GM11168 (cell line): Measurements from ENCODE around the gene NDC1.
"Not testable (repeated sequence)": the region's sequence is repeated elsewhere in the genome, so short reads cannot be mapped to it uniquely, and the experiment has no call there.

ENCODE experiments used
- in situ Hi-C: fragments of 300-500 bp; cut with MboI; formaldehyde crosslinking; loops from one replicate; pipeline ENCODE4 v1.12.0; 2022; ENCODE audit warnings: low sequenced_read_pairs; ENCODE audit not compliant: unreplicated experiment

The NDC1 gene

GRCh38 chr1:53769184-53769583 is 68.9 kb downstream of the NDC1 start:
- in situ Hi-C loops: no loop called here

DNA sequence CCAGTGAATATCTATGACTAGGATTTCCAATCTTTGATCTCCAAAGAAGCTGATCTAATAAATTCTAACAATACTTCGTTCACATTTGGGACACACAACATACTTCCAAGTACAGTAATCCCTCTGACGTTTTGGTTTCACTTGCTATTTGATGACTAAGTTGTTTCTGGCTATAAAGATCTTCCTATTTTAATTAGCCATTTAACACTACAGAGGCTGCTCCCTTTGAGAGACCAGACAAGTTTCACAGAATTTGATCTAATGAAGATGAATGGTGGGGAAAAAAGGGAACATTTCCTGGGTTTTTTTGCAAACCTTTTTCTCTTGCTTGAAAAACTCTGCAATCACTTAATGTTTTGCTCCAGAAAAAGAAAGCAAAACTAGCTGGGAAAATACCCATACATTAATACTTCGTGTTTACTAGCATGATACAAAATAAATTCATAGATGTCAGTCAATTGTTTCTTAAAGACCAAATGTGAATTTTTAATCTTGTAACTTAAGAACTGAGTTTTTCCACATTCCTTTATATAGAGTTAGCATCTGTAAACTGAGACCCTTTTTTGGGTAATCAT is 71.2 kb downstream of the NDC1 start:
- in situ Hi-C loops: no loop called here

DNA sequence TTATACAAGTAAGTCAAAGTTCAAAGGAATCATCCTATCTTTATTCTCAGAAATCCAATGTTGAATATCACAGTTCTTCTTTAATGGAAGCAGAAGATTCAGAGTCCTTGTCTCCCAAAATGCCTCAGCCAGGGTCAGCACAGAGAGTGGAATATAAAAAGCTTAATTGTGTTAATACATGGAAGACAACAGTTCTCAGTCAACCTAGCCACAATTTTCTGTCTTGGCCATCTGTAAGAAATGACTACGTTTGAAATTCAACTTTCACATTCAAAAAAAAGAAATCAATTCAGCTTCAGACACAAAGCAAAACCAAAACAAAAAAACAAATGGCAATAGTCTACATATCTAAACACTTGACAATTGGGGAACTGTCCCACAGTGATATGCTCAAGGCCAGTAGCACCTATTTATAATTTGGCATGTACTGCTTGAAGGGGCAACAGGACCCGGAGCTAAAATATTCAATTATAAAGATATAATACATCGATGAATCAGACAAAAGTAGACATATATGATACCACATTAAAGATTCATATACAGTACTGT is 71.8 kb downstream of the NDC1 start:
- in situ Hi-C loops: no loop called here

- in situ Hi-C loops: no loop called here
Observed at GRCh38 chr1:53765657-53766056, 72.4 kb downstream of the NDC1 start.

GRCh38 chr1:53763911-53764310 is 74.2 kb downstream of the NDC1 start:
- in situ Hi-C loops: no loop called here

GRCh38 chr1:53763461-53763860 is 74.6 kb downstream of the NDC1 start:
- in situ Hi-C loops: no loop called here

DNA sequence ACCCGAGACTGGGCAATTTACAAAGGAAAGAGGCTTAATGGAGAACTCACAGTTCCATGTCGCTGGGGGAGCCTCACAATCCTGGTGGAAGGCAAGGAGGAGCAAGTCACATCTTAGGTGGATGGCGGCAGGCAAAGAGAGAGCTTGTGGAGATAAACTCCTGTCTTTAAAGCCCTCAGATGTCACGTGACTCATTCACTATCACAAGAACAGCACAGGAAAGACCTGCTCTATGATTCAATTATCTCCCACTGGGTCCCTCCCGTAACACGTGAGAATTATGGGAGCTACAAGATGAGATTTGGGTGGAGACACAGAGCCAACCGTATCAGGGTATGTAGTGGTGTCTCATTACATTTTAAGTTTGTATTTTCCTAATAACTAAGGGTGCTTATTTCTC is 77.6 kb downstream of the NDC1 start:
- in situ Hi-C loops: not testable (repeated sequence)

- in situ Hi-C loops: no loop called here
Observed at GRCh38 chr1:53755874-53756273, 82.2 kb downstream of the NDC1 start.

DNA sequence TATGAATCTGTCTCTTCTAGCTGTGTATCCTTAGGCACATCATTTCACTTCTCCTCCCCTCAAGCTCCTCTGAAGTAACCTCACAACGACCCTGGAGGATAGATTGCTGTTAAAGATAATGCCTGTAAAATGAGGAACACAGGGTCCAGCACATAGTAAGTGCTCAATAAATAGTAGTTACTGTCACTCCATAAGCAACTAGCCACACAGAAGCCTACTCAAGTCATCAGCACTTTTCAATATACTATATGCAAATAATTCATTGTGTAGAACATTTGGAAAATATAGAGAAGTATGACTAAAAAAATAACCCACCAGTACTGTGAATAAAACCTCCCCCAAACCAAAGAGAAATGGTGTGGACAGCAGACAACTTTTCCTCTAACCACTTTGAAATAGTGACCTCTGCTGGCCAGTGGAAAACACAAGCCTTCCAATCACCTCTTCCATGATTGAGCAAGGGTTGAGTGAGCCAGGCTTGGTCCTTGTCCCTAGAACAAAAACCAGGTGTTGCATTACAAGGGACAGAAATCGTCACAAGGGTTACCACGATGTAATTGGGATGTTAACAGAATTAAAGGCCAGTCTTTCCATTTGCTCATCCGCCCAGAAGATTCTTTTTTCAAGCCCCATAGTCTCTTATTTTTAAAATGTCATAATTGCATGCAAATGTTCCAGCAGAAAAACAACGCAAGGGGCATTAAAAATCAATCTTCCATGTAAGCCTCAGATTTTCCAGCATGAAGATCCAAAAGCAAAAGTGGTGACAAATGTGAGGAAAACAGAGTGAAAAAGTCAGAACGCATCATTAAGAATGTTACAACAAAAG is 83.4 kb downstream of the NDC1 start:
- in situ Hi-C loops: no loop called here

- in situ Hi-C loops: no loop called here
Observed at GRCh38 chr1:53752281-53752680, 85.8 kb downstream of the NDC1 start.

GRCh38 chr1:53747841-53748240 is 90.3 kb downstream of the NDC1 start:
- in situ Hi-C loops: no loop called here

DNA sequence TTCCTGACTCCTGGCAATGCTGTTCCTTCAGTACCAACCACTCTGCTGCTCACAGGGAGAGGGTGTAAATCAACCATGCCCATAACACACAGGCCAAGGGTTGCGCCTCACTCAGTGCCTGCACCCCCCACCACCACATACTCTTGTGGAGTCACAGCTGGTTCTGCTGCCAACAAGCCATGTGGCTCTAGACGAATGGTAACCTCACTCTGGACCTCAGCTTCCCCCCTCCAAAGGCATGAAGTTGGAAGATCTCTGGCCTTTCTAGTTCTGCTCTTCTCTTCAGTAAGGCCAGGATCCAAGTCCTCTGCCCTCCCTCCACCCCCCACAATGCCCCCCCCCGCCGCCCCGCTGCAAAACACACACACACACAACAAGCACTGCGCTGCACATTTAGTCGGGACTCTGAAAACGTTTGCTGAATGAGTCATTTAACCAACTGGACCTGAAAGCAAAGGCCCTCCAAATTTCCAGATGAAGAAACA is 97.4 kb downstream of the NDC1 start:
- in situ Hi-C loops: no loop called here

- in situ Hi-C loops: no loop called here
Observed at GRCh38 chr1:53739109-53739681, 98.9 kb downstream of the NDC1 start, which contains the start of gene GLIS1. TSS of gene GLIS1 (minus strand) at chr1:53739164. CDS start at chr1:53738064, 1,100 bp downstream.

DNA sequence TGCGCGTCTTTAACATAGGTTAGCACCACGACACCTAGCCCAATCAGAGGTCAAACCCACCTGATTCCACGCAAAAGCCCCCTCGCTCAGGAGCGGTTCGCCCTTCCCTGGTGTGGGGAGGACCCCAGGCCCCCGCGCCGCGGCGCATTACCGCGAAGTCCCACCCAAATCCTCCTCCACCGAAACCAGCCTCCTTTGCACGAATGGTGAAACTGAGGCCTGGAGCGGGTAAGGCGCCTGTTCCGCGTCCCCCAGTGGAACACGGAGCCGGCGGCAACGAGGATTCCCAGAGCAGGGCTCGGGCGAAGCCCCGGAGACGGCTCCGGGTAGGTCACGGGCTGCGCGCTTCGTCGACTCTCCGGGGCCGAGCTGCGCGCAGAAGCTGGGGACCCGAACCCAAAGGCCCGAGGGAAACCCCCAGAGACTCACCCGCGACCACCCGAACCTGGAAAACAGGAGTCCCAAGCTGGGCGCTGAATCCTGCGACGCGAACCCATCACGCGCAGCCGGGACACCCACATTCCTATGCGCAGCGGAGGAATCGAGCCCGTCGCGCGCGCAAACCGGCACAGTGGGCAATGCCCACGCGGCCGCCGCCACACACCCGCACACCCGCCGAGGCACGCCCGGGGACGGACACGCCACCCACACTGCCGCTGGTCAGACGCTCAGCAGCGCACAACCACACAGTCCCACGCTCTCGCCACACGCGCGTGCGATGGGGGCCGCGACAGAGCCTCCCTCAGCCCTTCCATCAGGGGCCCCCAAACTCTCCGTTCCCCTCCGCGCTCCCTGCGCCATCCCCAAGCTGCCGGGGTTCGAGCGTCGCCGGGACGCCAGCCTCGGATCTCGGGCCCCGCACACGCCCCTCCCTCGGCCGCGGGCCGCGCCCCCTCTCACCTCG is 99.6 kb downstream of the NDC1 start:
- in situ Hi-C loops: no loop called here

DNA sequence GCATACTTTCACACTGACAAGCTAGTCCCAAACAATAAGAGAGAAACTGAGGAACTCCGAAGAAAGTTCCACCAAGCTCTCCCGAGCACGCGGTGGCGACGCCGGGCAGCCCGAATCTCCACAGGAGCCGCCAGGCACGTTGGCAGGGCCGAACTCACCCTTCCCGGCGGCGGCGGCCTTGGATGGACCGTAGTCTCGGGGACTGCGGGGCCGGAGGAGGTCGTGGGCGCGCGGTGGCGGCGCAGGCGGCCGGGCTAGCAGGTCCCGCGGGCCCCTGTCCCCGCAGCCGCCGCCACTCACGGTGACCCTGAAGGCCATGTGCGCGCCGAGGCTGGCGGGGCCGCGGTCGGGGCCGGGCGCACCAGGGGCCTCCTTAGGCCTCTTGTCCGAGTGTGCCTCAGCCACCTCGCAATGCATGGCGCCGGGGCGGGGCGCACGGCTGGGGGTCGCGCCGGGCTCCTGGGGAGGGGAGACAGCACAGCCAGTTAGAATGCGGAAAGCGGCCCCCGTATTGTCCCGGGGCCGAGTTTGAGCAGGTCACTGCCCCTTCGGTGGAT is 100.4 kb downstream of the NDC1 start:
- in situ Hi-C loops: no loop called here

GRCh38 chr1:53736290-53736689 is 101.8 kb downstream of the NDC1 start:
- in situ Hi-C loops: no loop called here

DNA sequence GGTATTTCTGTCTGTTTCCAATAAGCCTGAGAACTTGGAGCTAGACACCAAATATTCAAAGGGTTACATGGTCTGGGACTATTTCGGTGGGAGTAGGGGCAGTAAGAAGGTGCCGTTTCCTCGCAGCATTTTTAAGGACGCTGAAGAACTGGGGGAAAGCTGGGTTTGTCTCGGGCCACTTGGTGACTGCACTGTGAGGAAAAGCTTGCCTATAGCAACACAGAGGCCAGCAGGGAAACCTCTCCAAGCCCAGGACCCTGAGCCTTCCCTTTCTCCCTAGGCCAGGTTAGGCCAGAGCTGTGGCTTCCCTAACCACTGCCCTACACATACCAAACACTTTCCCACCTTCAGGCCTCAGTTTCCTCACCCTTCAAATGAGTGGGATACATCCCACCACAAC is 102.4 kb downstream of the NDC1 start:
- in situ Hi-C loops: no loop called here

- in situ Hi-C loops: no loop called here
Observed at GRCh38 chr1:53735261-53735660, 102.8 kb downstream of the NDC1 start.

GRCh38 chr1:53734650-53735211 is 103.4 kb downstream of the NDC1 start:
- in situ Hi-C loops: no loop called here
